ENCODE measurements around the gene LRRTM2. TPM values are rescaled to one million over a fixed set of nuclear protein-coding genes. Genes with fewer than 3 reads are reported as not detected.
"Not testable (repeated sequence)": the region's sequence is repeated elsewhere in the genome, so short reads cannot be mapped to it uniquely, and the experiment has no call there.

The LRRTM2 gene
- total and polyA plus RNA-seq, 2 of the 4 experiments (the other 2 are of a cell fraction): 0.53 to 2.0 TPM

DNA sequence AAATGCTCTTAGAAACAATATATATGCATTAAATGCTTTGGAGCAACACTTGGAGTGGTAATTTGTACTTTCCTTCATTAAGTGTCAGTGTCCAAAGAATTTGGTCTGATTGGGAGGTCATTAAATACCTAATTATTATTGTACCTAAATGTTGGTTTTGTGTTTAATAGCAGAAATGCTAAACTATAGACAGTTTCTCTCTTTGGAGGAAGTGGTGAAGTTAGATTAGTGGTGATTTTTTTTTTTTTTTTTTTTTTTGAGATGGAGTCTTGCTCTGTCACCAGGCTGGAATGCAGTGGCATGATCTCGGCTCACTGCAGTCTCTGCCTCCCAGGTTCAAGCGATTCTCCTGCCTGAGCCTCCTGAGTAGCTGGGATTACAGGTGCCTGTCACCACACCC lies 46.2 kb upstream of the LRRTM2 start:
- H2AFZ ChIP-seq (replicated peaks; ENCODE audit: low read length, poor library complexity); H3K18ac ChIP-seq (ENCODE audit: low read depth, low read length); DNase-seq; H3K27ac ChIP-seq (ENCODE audit: insufficient read depth, low read length); in situ Hi-C loops (cut with MboI; ENCODE audit: low sequenced_read_pairs); H4K5ac ChIP-seq (ENCODE audit: low read depth, low read length); H2AK9ac ChIP-seq (replicated peaks; ENCODE audit: low read depth, low read length, poor library complexity); CTCF ChIA-PET; H2BK20ac ChIP-seq (ENCODE audit: low read depth, low read length); H2BK5ac ChIP-seq (ENCODE audit: low read depth, low read length, poor library complexity, severe bottlenecking); H3K4ac ChIP-seq (ENCODE audit: low read depth, low read length); H4K8ac ChIP-seq (ENCODE audit: low read depth in 2 of 2, low read length in 2 of 2); H3K9me3 ChIP-seq (ENCODE audit: control insufficient read depth, insufficient read depth, low read length); H3K23ac ChIP-seq (ENCODE audit: low read depth, low read length); H2BK15ac ChIP-seq (ENCODE audit: low read depth, low read length); H3K4me3 ChIP-seq (ENCODE audit: insufficient read depth, low read depth, low read length); H2AK5ac ChIP-seq (ENCODE audit: low read depth, low read length); POLR2A ChIA-PET (ENCODE audit: unreplicated experiment); H3K4me2 ChIP-seq (ENCODE audit: low read depth, low read length); H3K14ac ChIP-seq (replicated peaks; ENCODE audit: low read depth, low read length); H3K9ac ChIP-seq (ENCODE audit: low read depth, low read length); H4K91ac ChIP-seq (ENCODE audit: insufficient read depth, low read depth, low read length); dilution Hi-C loops (cut with HindIII; ENCODE audit: low sequenced_read_pairs, unreplicated experiment); H3K4me1 ChIP-seq (ENCODE audit: control insufficient read depth, insufficient read depth, low read length); H4K20me1 ChIP-seq (ENCODE audit: insufficient read depth, low read length); ATAC-seq (ENCODE audit: low read depth); BruUV-seq (replicated peaks); H3K56ac ChIP-seq (ENCODE audit: extremely low read depth, insufficient read depth, low read length); H3K27me3 ChIP-seq (ENCODE audit: control insufficient read depth, insufficient read depth, low read length); H2BK120ac ChIP-seq (ENCODE audit: low read depth, low read length): not testable (repeated sequence)
- Histone ChIP-seq H3K36me3 (ENCODE audit: control insufficient read depth, insufficient read depth, low read length) (peaks cover 36% of the 10 kb centered on the region), H3K79me1 (ENCODE audit: low read depth in 1 of 2, low read length in 2 of 2) (peaks cover 18 to 59% of the 10 kb centered on the region in 2 experiments), H3K9me1 (ENCODE audit: insufficient read depth, low read length) (peaks cover 16% of the 10 kb centered on the region)
- no CpG with 5 or more reads among the region's 2 CpGs for WGBS, 2 experiments (ENCODE audit: extremely low coverage in 2 of 2, insufficient read length in 1 of 2)
- intact Hi-C loops (cut with micrococcal nuclease): loop anchor here (5.0 kb wide), 1 partner anchor 341 kb away; no protein-coding TSS in a partner anchor
